GM10248 (cell line): ENCODE measurements around the gene PDE4B.

Experiments used
- CTCF ChIA-PET: fragments of 300-600 bp; sonication (Branson Sonifier 250); formaldehyde crosslinking; extraction: SDS; loops from one replicate; lab custom pipeline; 2021; ENCODE audit warnings: antibody characterized with exemption; lab: Yijun Ruan, JAX
- POLR2A ChIA-PET: fragments of 350-650 bp; sonication (Branson Sonifier 250); formaldehyde crosslinking; extraction: SDS; loops from one replicate; lab custom pipeline; 2020; ENCODE audit warnings: antibody characterized with exemption; lab: Yijun Ruan, JAX
- DNase-seq: peaks from one replicate; pipeline ENCODE4 v3.0.0; 2012; ENCODE audit errors: extremely low spot score
- TF ChIP-seq, protein P1 (sequence below): IDR thresholded peaks from 2 replicates; pipeline ENCODE4 v1.5.1; 2012; ENCODE audit warnings: mild to moderate bottlenecking, low read depth; ENCODE audit errors: extremely low read depth, missing control alignments, control extremely low read depth

Gene PDE4B

DNA sequence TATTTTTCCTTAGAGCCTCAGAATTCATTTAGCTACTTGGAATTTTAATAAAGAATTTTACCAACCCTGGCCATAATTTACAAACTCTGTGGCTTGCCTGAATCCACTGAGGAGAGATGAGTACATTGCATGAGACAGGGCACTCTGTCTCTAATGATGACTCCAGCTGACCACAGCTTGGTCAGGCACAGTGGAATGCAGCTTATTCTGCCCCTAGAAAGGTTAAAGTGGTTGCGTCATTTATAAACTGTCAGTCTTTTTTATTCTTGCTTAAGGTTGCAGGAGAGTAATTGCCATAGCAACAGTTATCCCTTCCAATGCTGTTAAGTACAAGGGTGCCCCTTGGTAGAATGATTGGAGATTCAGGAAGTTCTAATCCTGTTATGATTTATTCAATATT is 28.3 kb downstream of the PDE4B start:
- ChIA-PET POLR2A (no interaction called here), CTCF (no interaction called here)
- TF ChIP-seq, protein P1, sequence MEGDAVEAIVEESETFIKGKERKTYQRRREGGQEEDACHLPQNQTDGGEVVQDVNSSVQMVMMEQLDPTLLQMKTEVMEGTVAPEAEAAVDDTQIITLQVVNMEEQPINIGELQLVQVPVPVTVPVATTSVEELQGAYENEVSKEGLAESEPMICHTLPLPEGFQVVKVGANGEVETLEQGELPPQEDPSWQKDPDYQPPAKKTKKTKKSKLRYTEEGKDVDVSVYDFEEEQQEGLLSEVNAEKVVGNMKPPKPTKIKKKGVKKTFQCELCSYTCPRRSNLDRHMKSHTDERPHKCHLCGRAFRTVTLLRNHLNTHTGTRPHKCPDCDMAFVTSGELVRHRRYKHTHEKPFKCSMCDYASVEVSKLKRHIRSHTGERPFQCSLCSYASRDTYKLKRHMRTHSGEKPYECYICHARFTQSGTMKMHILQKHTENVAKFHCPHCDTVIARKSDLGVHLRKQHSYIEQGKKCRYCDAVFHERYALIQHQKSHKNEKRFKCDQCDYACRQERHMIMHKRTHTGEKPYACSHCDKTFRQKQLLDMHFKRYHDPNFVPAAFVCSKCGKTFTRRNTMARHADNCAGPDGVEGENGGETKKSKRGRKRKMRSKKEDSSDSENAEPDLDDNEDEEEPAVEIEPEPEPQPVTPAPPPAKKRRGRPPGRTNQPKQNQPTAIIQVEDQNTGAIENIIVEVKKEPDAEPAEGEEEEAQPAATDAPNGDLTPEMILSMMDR, result no peak
- DNase-seq, result no peak

DNA sequence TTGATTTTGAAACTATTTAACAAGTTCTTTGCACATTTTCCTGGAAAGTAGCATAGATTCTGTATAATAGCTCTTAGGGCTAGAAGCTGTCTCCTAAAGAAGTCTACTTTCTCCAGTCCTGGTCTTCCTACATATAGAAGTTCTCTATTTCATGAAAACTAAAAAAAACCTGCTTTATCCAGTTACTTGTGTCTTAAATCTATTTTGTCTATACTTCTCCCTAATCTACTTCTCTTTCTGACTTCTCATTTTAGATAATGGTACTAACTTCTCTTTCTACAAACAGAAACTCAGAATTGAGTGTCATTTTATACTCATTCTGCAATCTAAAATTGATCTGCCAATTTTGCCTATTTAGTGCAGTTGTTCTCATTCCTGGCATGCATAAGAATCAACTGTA is 28.7 kb downstream of the PDE4B start:
- no peak for DNase-seq
- CTCF ChIA-PET, result no interaction called here
- POLR2A ChIA-PET, result no interaction called here
- TF ChIP-seq, protein P1, result no peak

DNA sequence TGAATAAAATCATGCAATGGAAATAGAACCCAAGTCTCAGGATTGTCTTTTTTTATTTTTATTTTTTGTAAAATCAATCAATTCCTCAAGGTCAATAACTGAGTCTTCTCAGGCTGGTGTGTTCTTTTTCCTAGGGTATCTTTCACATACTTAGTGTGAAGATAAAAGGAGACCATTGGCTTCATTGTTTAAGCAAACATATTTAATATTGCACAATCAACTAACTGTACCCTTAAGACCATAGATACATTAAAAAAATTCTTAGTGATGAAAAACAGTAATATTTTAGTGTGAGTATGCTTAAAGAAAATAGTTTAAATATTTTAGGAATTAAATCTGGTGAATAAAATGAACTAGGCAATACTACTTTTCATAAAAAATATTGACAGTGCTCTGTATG is 31.4 kb downstream of the PDE4B start:
- ChIA-PET CTCF (interaction anchor here (1.9 kb wide), 1 partner anchor 10 kb away, joined by 6 read pairs; no protein-coding TSS in a partner anchor), POLR2A (no interaction called here)
- TF ChIP-seq, protein P1, result no peak
- DNase-seq, result no peak

DNA sequence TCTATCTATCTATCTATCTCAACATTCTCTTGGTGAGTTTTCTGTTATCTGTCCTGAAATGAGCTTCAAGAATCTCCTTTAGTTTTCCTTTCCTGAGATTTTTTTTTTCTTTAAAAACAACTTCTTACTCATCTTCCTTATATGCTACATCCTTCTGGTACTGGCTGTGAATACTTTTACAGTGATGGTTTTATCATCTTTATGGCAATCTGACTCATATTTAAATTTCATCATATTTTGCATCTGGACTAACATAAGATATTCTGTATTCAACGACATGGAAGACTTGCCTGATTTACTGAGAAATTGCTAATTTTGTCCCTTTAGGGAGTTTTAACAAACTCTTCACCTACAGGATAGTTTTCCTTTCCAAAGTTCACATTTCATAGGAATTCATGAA is 33.0 kb downstream of the PDE4B start:
- POLR2A ChIA-PET, result interaction anchor here (0.5 kb wide), 1 partner anchor 509 kb away, joined by 3 read pairs; no protein-coding TSS in a partner anchor
- no peak for DNase-seq
- TF ChIP-seq, protein P1, result no peak
- CTCF ChIA-PET, result no interaction called here

DNA sequence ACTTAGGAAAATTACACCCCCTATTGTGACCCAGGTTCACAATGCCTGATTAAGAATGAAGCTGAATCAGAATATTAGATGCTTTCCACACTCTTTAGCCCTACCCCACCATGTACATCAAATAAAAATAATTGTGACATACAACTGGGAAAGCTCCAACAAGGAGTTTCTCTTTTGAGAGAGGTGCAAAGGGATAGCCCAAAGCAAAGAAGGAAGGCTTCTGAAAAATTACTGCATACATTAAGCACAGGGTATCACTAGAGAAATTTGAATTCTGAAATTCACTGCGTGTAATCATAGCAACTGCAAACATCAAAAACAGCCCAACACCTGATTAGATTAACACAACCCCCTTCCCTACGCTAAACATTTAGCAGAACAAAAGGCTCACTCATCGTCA is 34.1 kb downstream of the PDE4B start:
- POLR2A ChIA-PET, result no interaction called here
- no peak for DNase-seq
- TF ChIP-seq, protein P1, result no peak
- CTCF ChIA-PET, result interaction anchor here (0.8 kb wide), 1 partner anchor 41 kb away, joined by 3 read pairs; no protein-coding TSS in a partner anchor

DNA sequence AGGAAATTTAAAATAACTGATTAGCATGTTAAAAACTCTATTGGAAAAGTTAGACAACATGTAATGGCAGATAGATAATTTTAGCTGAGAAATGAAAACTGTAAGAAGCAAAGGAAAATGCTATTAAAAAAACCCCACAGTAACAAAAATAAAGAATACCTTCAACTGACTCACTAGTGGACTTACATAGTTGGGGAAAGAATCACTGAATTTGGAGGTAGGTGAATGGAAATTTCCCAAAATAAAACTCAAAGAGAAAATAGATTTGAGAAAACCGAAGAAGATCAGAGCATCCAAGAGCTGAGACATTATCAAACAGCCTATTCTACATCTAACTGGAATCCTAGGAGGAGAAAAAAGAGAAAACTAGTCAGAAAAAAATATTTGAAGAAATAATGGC is 34.7 kb downstream of the PDE4B start:
- ChIA-PET CTCF (interaction anchor here (0.8 kb wide), 1 partner anchor 40 kb away, joined by 3 read pairs; no protein-coding TSS in a partner anchor), POLR2A (no interaction called here)
- no peak for DNase-seq
- TF ChIP-seq, protein P1, result no peak

DNA sequence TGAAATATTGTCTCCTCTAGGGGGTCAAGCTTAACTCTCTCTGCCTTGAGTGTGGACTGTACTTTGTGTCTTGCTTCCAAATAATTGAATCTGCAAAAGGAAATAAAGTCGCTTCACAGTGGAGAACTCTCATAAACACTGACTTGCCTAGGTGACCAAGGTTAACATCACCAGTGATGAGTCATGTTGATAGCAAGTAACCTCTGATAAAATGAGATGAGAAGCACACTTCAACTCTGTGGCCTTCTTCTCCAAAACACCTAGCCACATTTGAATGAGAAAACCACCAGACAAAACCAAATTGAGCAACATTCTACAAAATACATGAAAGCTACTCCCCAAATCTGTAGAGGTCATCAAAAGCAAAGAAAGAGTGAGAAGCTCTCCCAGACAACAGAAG is 37.6 kb downstream of the PDE4B start:
- ChIA-PET CTCF (interaction anchor here (1.6 kb wide), 1 partner anchor 412 kb away, joined by 4 read pairs; no protein-coding TSS in a partner anchor), POLR2A (no interaction called here)
- TF ChIP-seq, protein P1, result no peak
- no peak for DNase-seq
